K562 (cell line): ENCODE data around the gene DNAJB6. TPM values are rescaled to one million over a fixed set of nuclear protein-coding genes. Genes with fewer than 3 reads are reported as not detected.
A peak's percentile ranks its signal among the peaks of the same experiment; 100 is the strongest.

Source experiments
- ATAC-seq: fragments of 200-7000 bp; cut with Tn5 transposase; 3 replicates; pipeline ENCODE4 v1.9.1; 2020; ENCODE audit warnings: moderate library complexity
- BruUV-seq: library from RNA; stranded (reverse); fragments of 400-500 nt; replicated peaks from 2 replicates; lab custom pipeline; 2021; lab: Mats Ljungman, UMichigan
- CTCF ChIA-PET: fragments of 300-600 bp; formaldehyde crosslinking; extraction: SDS; loops from one replicate; lab custom pipeline; 2021; ENCODE audit warnings: low intra/inter-chr PET ratio; lab: Yijun Ruan, JAX
- POLR2A ChIA-PET: fragments of 300-600, 350-650 bp; sonication (Branson Sonifier 250); formaldehyde crosslinking; extraction: SDS; loops from one replicate; lab custom pipeline; 2021; ENCODE audit warnings: antibody characterized with exemption, inconsistent platforms; lab: Yijun Ruan, JAX
- DNase-seq, 4 experiments: peaks; one replicate each; pipeline versions ENCODE4 v3.0.0 to v3.0.0-alpha.2; 2011 to 2018; ENCODE audit warnings: low spot score in 3 of 4, mixed read lengths in 3 of 4; ENCODE audit errors: extremely low read depth in 1 of 4
- FAIRE-seq: peaks from 2 replicates; lab custom pipeline; 2011; peaks lifted over from hg19 to GRCh38; lab: Jason Lieb, UNC
- H2AFZ ChIP-seq: 2 replicates; pipeline ENCODE4 v1.6.0; 2011; ENCODE audit warnings: low read depth, low read length, control low read depth, inconsistent platforms
- H3K27ac ChIP-seq: fragments of 200-600 bp; 3 replicates; pipeline ENCODE4 v1.8.0; 2011; ENCODE audit warnings: low read depth, mild to moderate bottlenecking, control low read depth, inconsistent platforms, low read length, moderate library complexity, mixed read lengths; ENCODE audit errors: extremely low read depth
- H3K27me3 ChIP-seq, 2 experiments: fragments of 300-600 bp in 1 of 2; 2 replicates in 1 of 2; 3 replicates in 1 of 2; pipeline versions ENCODE4 v1.6.0 to v1.8.0; 2011; ENCODE audit warnings: inconsistent platforms in 2 of 2, low read length in 2 of 2, mild to moderate bottlenecking in 1 of 2, mixed read lengths in 1 of 2, moderate library complexity in 1 of 2; ENCODE audit not compliant: control insufficient read depth in 2 of 2, insufficient read depth in 2 of 2
- H3K36me3 ChIP-seq: fragments of 300-600 bp; 3 replicates; pipeline ENCODE4 v1.8.0; 2011; ENCODE audit warnings: mild to moderate bottlenecking, low read length, inconsistent platforms; ENCODE audit not compliant: control insufficient read depth, insufficient read depth
- H3K4me1 ChIP-seq, 2 experiments: fragments of 200-600 bp in 1 of 2; replicated peaks in 1 of 2; 2 replicates in 1 of 2; 3 replicates in 1 of 2; pipeline versions ENCODE4 v1.5.1 to v1.8.0; 2011; ENCODE audit warnings: inconsistent platforms in 2 of 2, low read length in 2 of 2, mild to moderate bottlenecking in 1 of 2, mixed read lengths in 1 of 2, moderate library complexity in 1 of 2; ENCODE audit not compliant: control insufficient read depth in 2 of 2, insufficient read depth in 2 of 2
- H3K4me2 ChIP-seq: 2 replicates; pipeline ENCODE4 v1.6.1; 2011; ENCODE audit warnings: low read length, control low read depth, inconsistent platforms, mixed read lengths; ENCODE audit not compliant: insufficient read depth
- H3K4me3 ChIP-seq: fragments of 200-600 bp; sonication (generic), shearing (Covaris generic); 2 replicates; pipeline ENCODE4 v1.5.1; 2016; ENCODE audit warnings: control low read depth, inconsistent platforms
- H3K79me2 ChIP-seq: fragments of 200-600 bp; 3 replicates; pipeline ENCODE4 v1.8.0; 2011; ENCODE audit warnings: low read length, inconsistent platforms; ENCODE audit not compliant: control insufficient read depth, insufficient read depth
- H3K9ac ChIP-seq, 2 experiments: 2 replicates each; pipeline versions ENCODE4 v1.6.0 to v1.6.1; 2011; ENCODE audit warnings: low read depth in 2 of 2, low read length in 2 of 2, control low read depth in 1 of 2, inconsistent platforms in 1 of 2, mild to moderate bottlenecking in 1 of 2, mixed read lengths in 1 of 2; ENCODE audit not compliant: insufficient read depth in 1 of 2
- H3K9me1 ChIP-seq: one replicate; pipeline ENCODE4 v1.6.0; 2011; ENCODE audit warnings: inconsistent platforms, mild to moderate bottlenecking, low read length, moderate library complexity; ENCODE audit not compliant: control insufficient read depth, insufficient read depth
- H3K9me3 ChIP-seq: replicated peaks from 2 replicates; pipeline ENCODE4 v1.5.1; 2011; ENCODE audit warnings: low read depth, low read length, inconsistent platforms; ENCODE audit not compliant: control insufficient read depth, insufficient read depth
- H4K20me1 ChIP-seq: replicated peaks from 2 replicates; pipeline ENCODE4 v1.6.1; 2011; ENCODE audit warnings: low read length, inconsistent platforms, mixed read lengths; ENCODE audit not compliant: control insufficient read depth, insufficient read depth
- HMG20A ChIP-seq: fragments of 450-650 bp; formaldehyde crosslinking; conservative IDR thresholded peaks from 2 replicates; pipeline ENCODE4 v1.4.0; 2020; ENCODE audit warnings: mild to moderate bottlenecking, mixed read lengths
- NFIC ChIP-seq: fragments of 450-650 bp; IDR thresholded peaks from 2 replicates; pipeline ENCODE4 v1.6.1; 2017; ENCODE audit warnings: mild to moderate bottlenecking, inconsistent platforms
- PCBP1 ChIP-seq: fragments of 200-400 bp; formaldehyde crosslinking; IDR thresholded peaks from 2 replicates; pipeline ENCODE4 v1.6.1; 2018; ENCODE audit warnings: mild to moderate bottlenecking, low read depth, low read length; ENCODE audit not compliant: poor library complexity, severe bottlenecking
- ZNF778 ChIP-seq: fragments of 450-650 bp; formaldehyde crosslinking; IDR thresholded peaks from 2 replicates; pipeline ENCODE4 v1.4.0; 2020; ENCODE audit warnings: mild to moderate bottlenecking, moderate library complexity
- WGBS: fragments of 100-300 bp; shearing (Covaris generic); methylation state at CpG from one replicate; pipeline ENCODE4 v1.1.6; 2016; ENCODE audit warnings: low coverage, mixed read lengths; ENCODE audit not compliant: insufficient coverage; ENCODE audit errors: missing lambda C conversion rate; 5-methylcytosine and 5-hydroxymethylcytosine counted together
- in situ Hi-C: fragments of 300-500 bp; cut with MboI; formaldehyde crosslinking; loops from 4 replicates; pipeline ENCODE4 v1.15.0; 2018; ENCODE audit warnings: inconsistent platforms, mixed read lengths
- intact Hi-C: fragments of 100-400 bp; cut with micrococcal nuclease; formaldehyde crosslinking; loops from 2 replicates; pipeline ENCODE4 v1.14.2; 2022
- polyA plus RNA-seq, 8 experiments: library from polyadenylated mRNA; depleted of rRNA in 4 of 8; stranded (reverse) in 5 of 8; unstranded in 3 of 8; fragments of >200 nt; fragmentation: Nextera tagmentation in 2 of 8; fragmentation: Illumina TruSeq in 1 of 8; extraction: Ambion mirVana in 2 of 8; extraction: Trizol in 1 of 8; gene quantifications; 2 replicates each; pipeline versions ENCODE4 v1.2.1 to v1.2.3, GENCODE V29; 2011 to 2014; ENCODE audit warnings: inconsistent platforms in 1 of 8, missing spikeins in 1 of 8
- total RNA-seq, 7 experiments: library from RNA; depleted of rRNA in 6 of 7; stranded (reverse); fragments of >200 nt in 6 of 7; fragmentation: Illumina TruSeq in 2 of 7; extraction: Trizol in 2 of 7; gene quantifications; 2 replicates each; pipeline versions ENCODE4 v1.2.1 to v1.2.3, GENCODE V29; 2011 to 2021; ENCODE audit warnings: low replicate concordance in 1 of 7

The DNAJB6 gene
- total and polyA plus RNA-seq, 9 of the 15 experiments (the other 6 are each of a cell fraction or from before 2014, with no cell fraction given) = 84.5 to 158 (median 135) TPM

- ChIA-PET POLR2A (interaction anchor here (0.6 kb wide), 1 partner anchor 26 kb away, joined by 3 read pairs; no protein-coding TSS in a partner anchor), CTCF (no interaction called here)
- no peak overlapping the region for H2AFZ ChIP-seq
- no peak overlapping the region for H3K4me2 ChIP-seq
- no peak for TF ChIP-seq ZNF778 (CRISPR knock-in tag)
- peak; percentile 49 for TF ChIP-seq PCBP1
- no peak for TF ChIP-seq HMG20A (CRISPR knock-in tag)
- peak; percentile 40; the same call in 1 of the 2 replicates for TF ChIP-seq NFIC
- peaks cover 20 to 55% of the 10 kb centered on the region in 2 experiments; a peak in 4 of 5 replicates for H3K27me3 ChIP-seq
- H3K9me1 ChIP-seq = peaks cover 4% of the 10 kb centered on the region
- 0 out of 2 replicates have a peak, but pooled peaks cover 3% of the 10 kb centered on the region for H4K20me1 ChIP-seq
- peaks cover 11 to 68% of the 10 kb centered on the region in 2 experiments for H3K4me1 ChIP-seq
- intact Hi-C loops (no loop called here), in situ Hi-C loops (no loop called here)
- H3K4me3 ChIP-seq = no peak overlapping the region
- H3K36me3 ChIP-seq = no peaks in the 10 kb centered on the region
- H3K27ac ChIP-seq = no peak overlapping the region
- FAIRE-seq (no peak), ATAC-seq (no peak), DNase-seq (peak in 1 of 4 experiments; percentile 32)
- no peaks in the 10 kb centered on the region for H3K9me3 ChIP-seq
- no peak overlapping the region; a peak in 1 of 4 replicates for H3K9ac ChIP-seq
- no peaks in the 10 kb centered on the region for H3K79me2 ChIP-seq
- no TSS peak for BruUV-seq
- WGBS = 5% methylated on average over 23 of the region's 23 CpGs
Observed at GRCh38 chr7:157427811-157428553, 91.2 kb downstream of the DNAJB6 start.
